CD4-positive, alpha-beta T cell treated with Interleukin-4 for 1 hour (primary cell): ENCODE measurements around the gene HOXD9.

ENCODE experiments used
- DNase-seq, 2 donors: peaks; one replicate each; pipeline ENCODE4 v3.0.0-alpha.2; 2020 to 2022

HOXD9 gene

DNA sequence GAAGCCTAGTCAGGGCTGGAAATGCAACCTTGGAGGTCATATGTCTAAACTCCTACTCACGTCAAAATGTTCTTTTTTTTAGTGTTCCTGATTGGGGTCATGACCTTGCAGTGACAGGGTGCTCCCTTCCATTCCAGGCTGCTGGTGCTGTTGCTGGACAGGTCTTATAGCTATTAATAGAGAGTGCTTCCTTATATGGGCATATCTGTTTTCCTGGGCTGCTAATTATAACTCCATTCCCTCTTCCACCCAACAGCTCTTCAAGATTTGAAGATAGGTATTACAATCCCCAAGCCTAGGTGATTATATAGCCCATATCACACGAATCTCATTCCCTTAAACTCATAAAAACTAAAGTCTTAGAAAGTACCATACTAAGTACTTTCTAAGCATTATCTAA, 47.2 kb downstream of the HOXD9 start:
- DNase-seq = no peak

DNA sequence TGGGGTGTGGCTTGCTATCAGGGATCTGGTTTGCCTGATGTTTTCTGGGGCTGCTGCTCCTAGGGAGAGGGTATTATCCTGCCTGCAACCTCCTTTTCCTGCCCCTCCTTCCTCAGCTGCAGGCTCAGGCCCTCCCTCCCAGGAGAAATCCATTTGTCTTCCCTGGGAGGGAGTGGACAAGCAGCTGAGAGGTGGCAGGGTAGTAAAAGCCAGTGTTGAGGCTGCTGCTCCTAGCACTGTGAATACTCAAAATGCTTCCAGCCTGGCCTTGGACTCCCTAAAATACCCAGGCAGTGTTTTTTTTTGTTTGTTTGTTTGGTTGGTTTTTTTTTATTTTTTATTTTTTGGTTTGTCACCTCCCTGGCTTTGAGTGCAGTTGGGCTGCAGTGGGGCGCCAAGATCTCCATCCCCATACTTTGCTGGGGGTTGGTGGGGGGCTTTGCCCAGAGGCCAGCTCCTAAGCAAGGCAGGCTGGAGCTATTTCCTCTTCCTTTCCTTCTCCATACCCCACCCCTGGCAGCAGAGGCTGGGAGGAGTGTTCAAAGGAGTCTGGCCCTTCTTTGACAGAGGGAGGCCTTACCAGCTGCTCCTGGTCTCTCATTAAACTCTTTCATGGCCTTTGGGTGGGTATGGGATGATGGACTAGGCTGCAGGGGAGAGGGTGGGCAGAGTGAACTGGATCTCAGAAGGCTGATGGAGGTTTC, 48.2 kb downstream of the HOXD9 start:
- DNase-seq = no peak

DNA sequence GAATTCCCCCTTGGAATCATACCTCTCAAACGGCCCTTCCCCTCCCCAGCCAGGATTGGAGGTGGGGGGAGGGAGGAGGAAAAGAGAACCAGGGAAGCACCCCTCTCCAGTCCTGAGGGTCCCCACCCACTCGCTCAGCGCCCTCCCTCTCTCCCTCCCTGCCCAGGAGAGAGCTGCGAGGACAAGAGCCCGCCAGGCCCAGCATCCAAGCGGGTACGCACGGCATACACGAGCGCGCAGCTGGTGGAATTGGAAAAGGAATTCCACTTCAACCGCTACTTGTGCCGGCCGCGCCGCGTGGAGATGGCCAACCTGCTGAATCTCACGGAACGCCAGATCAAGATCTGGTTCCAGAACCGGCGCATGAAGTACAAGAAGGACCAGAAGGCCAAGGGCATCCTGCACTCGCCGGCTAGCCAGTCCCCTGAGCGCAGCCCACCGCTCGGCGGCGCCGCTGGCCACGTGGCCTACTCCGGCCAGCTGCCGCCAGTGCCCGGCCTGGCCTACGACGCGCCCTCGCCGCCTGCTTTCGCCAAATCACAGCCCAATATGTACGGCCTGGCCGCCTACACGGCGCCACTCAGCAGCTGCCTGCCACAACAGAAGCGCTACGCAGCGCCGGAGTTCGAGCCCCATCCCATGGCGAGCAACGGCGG, 49.0 kb downstream of the HOXD9 start:
- no peak for DNase-seq

DNA sequence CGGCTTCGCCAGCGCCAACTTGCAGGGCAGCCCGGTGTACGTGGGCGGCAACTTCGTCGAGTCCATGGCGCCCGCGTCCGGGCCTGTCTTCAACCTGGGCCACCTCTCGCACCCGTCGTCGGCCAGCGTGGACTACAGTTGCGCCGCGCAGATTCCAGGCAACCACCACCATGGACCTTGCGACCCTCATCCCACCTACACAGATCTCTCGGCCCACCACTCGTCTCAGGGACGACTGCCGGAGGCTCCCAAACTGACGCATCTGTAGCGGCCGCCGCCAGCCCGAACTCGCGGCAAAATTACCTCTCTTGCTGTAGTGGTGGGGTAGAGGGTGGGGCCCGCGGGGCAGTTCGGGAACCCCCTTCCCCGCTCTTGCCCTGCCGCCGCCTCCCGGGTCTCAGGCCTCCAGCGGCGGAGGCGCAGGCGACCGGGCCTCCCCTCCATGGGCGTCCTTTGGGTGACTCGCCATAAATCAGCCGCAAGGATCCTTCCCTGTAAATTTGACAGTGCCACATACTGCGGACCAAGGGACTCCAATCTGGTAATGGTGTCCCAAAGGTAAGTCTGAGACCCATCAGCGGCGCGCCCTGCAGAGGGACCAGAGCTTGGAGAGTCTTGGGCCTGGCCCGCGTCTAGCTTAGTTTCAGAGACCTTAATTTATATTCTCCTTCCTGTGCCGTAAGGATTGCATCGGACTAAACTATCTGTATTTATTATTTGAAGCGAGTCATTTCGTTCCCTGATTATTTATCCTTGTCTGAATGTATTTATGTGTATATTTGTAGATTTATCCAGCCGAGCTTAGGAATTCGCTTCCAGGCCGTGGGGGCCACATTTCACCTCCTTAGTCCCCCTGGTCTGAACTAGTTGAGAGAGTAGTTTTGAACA, 49.7 kb downstream of the HOXD9 start:
- no peak for DNase-seq

DNA sequence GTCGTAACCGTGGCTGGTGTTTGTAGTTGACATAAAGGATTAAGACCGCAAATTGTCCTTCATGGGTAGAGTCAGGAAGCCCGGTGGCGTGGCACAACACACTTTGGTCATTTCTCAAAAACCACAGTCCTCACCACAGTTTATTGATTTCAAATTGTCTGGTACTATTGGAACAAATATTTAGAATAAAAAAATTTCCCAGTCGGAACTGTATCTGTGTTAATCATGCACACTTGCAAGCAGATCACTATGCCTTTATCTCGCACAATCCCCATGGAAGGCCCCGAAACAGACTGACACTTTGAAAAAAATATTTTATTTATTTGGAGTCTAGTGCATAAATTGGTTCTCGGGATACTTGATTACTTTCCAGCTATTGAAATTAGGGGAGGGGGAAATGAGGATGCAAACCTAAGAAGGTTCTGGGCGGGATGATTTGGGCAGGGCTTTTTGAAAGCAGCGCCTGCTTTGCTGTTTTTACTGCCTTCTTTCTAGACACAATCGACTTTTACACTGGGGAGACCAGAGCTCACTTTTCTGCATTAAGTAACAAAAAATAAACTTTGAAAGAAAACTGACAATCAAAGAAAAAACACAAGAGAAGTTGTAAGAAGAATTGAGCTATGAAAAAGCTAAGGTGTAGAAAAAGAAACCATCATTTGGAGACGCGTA, 50.5 kb downstream of the HOXD9 start:
- no peak for DNase-seq

DNA sequence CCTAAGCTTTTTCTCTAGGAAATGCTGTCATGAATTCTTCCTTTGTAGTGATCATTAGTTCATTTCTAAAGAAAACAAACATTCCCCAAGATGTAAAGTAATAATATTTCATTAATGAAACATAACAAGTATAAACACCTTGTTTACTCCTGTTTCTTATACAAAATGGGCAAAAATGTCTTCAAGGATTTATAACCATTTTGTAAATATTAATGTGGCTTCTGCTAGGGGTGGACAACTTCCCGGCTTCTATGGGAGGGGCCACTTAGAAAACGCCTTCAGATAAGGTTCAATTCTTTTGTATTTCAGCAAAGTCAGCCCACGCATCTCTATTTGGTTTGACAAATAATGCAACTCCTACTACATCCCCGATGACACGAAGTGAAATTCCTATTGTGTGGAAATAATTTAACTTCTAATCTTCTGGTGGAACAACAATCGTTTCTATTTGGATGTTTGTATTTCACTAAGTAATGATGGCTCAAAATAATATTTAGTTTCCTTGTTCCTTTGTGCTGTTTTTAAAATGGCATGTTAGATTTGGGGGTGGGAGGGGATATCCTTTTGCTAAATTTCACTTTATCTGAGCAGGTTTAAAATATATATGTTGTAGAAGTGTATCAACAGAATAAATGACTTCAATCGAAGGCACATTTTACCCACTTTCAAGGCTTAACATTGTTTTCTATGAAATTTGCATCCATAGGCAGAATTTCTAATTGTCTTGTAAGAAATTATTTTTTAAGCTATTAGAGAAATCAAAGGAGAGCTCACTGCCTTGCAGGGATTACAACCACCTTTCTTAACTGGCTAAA, 51.3 kb downstream of the HOXD9 start:
- DNase-seq = no peak

DNA sequence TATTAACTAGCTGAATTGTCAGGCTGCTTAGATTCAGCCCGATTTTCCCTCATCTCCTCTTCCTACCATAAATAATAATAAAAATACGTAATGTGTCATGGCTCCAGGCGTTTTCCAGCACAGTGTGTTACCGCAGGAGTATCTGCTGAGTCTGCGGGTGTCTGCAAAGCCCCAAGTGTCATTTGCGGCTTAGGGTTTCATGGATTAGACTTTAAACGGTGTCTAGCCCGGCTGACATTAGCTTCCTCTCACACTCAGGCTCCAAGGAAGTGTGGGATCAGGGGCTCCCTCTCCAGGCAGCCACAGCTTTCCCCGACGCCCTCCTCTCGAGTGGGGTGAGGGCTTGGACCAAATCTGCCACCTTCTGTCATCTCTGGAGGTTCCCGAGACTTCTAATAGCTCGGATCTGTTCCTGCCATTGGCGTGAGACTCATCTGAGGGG, 51.9 kb downstream of the HOXD9 start:
- DNase-seq = no peak
